HepG2 (cell line): Measurements from ENCODE around the gene ERH. TPM values are rescaled to one million over a fixed set of nuclear protein-coding genes. Genes with fewer than 3 reads are reported as not detected.

Experiments
- ATAC-seq: fragments of 200-7000 bp; cut with Tn5 transposase; 3 replicates; pipeline ENCODE4 v1.9.1; 2020; ENCODE audit warnings: mild to moderate bottlenecking, moderate library complexity
- BruUV-seq: library from RNA; stranded (reverse); fragments of 400-500 nt; replicated peaks from 2 replicates; lab custom pipeline; 2021; lab: Mats Ljungman, UMichigan
- CTCF ChIA-PET: fragments of 300-600 bp; formaldehyde crosslinking; extraction: SDS; loops from one replicate; lab custom pipeline; 2021; ENCODE audit warnings: low total read pairs, inconsistent platforms, low intra/inter-chr PET ratio; lab: Yijun Ruan, JAX
- POLR2A ChIA-PET: fragments of 350-600 bp; sonication (Branson Sonifier 250); formaldehyde crosslinking; loops from one replicate; lab custom pipeline; 2020; ENCODE audit warnings: antibody characterized with exemption, inconsistent platforms; lab: Yijun Ruan, JAX
- DNase-seq: peaks from one replicate; pipeline ENCODE4 v3.0.0-alpha.2; 2015; ENCODE audit warnings: low spot score
- FAIRE-seq: peaks from 3 replicates; lab custom pipeline; 2011; peaks lifted over from hg19 to GRCh38; lab: Jason Lieb, UNC
- H2AFZ ChIP-seq: one replicate; pipeline ENCODE4 v1.6.1; 2011; ENCODE audit warnings: low read length, inconsistent platforms
- H3K27ac ChIP-seq: fragments of 300-600 bp; 3 replicates; pipeline ENCODE4 v1.8.0; 2011; ENCODE audit warnings: mixed run types, mild to moderate bottlenecking, mixed read lengths, low read length, inconsistent platforms; ENCODE audit not compliant: insufficient read depth; ENCODE audit errors: extremely low read length
- H3K27me3 ChIP-seq, 2 experiments: fragments of 200-600 bp in 1 of 2; 2 replicates in 1 of 2; 3 replicates in 1 of 2; pipeline versions ENCODE4 v1.6.0 to v1.8.0; 2011; ENCODE audit warnings: low read length in 2 of 2, mild to moderate bottlenecking in 2 of 2, moderate library complexity in 2 of 2, inconsistent platforms in 1 of 2; ENCODE audit not compliant: insufficient read depth in 2 of 2, control insufficient read depth in 1 of 2
- H3K36me3 ChIP-seq, 2 experiments: fragments of 200-600 bp in 1 of 2; replicated peaks in 1 of 2; 2 replicates in 1 of 2; 3 replicates in 1 of 2; pipeline versions ENCODE4 v1.5.1 to v1.8.0; 2011; ENCODE audit warnings: low read length in 2 of 2, inconsistent platforms in 1 of 2; ENCODE audit not compliant: insufficient read depth in 2 of 2, control insufficient read depth in 1 of 2
- H3K4me1 ChIP-seq: 2 replicates; pipeline ENCODE4 v1.5.1; 2012; ENCODE audit warnings: low read length, inconsistent platforms; ENCODE audit not compliant: insufficient read depth
- H3K4me2 ChIP-seq: 2 replicates; pipeline ENCODE4 v1.6.0; 2011; ENCODE audit warnings: low read depth, low read length, inconsistent platforms
- H3K4me3 ChIP-seq, 3 experiments: fragments of 200-600 bp in 1 of 3; sonication (generic), shearing (Covaris generic) in 1 of 3; replicated peaks in 1 of 3; 2 replicates each; pipeline ENCODE4 v1.5.1; 2011 to 2016; ENCODE audit warnings: low read length in 3 of 3, inconsistent platforms in 2 of 3, low read depth in 2 of 3, mild to moderate bottlenecking in 2 of 3, control low read depth in 1 of 3, mixed read lengths in 1 of 3; ENCODE audit not compliant: insufficient read depth in 1 of 3
- H3K79me2 ChIP-seq: one replicate; pipeline ENCODE4 v1.6.1; 2011; ENCODE audit warnings: low read length, inconsistent platforms; ENCODE audit not compliant: insufficient read depth
- H3K9ac ChIP-seq: 2 replicates; pipeline ENCODE4 v1.6.0; 2011; ENCODE audit warnings: mild to moderate bottlenecking, low read depth, low read length, inconsistent platforms; ENCODE audit not compliant: insufficient read depth
- H3K9me3 ChIP-seq: 2 replicates; pipeline ENCODE4 v1.5.1; 2012; ENCODE audit warnings: mild to moderate bottlenecking, low read length
- H4K20me1 ChIP-seq: 2 replicates; pipeline ENCODE4 v1.6.0; 2011; ENCODE audit warnings: inconsistent platforms, mild to moderate bottlenecking, low read length, moderate library complexity; ENCODE audit not compliant: insufficient read depth
- CREM ChIP-seq, 2 experiments: sonication (generic) in 1 of 2; formaldehyde crosslinking in 1 of 2; IDR thresholded peaks; 2 replicates each; pipeline versions ENCODE4 v1.4.0 to v1.6.1; 2016 to 2020; ENCODE audit warnings: antibody characterized with exemption in 1 of 2, mild to moderate bottlenecking in 1 of 2, missing genetic modification reagents in 1 of 2
- EHMT2 ChIP-seq: fragments of 200-600 bp; sonication (generic); IDR thresholded peaks from 2 replicates; pipeline ENCODE4 v1.7.0; 2017; ENCODE audit warnings: antibody characterized with exemption, low read depth, low read length, borderline replicate concordance
- KDM4B ChIP-seq: sonication (generic); formaldehyde crosslinking; IDR thresholded peaks from 2 replicates; pipeline ENCODE4 v1.4.0; 2020; ENCODE audit warnings: missing genetic modification reagents
- NFE2L1 ChIP-seq: sonication (generic); formaldehyde crosslinking; IDR thresholded peaks from 2 replicates; pipeline ENCODE4 v1.4.0; 2020; ENCODE audit warnings: missing genetic modification reagents, mild to moderate bottlenecking, borderline replicate concordance
- RFX5 ChIP-seq: IDR thresholded peaks from 2 replicates; pipeline ENCODE4 v1.6.1; 2011; ENCODE audit warnings: low read depth, low read length, improper control_type of control experiment
- TMF1 ChIP-seq: sonication (generic); formaldehyde crosslinking; IDR thresholded peaks from 2 replicates; pipeline ENCODE4 v1.8.1; 2022; ENCODE audit warnings: low read depth, missing genetic modification reagents
- ZNF547 ChIP-seq: sonication (generic); formaldehyde crosslinking; IDR thresholded peaks from 2 replicates; pipeline ENCODE4 v1.5.1; 2020; ENCODE audit warnings: mild to moderate bottlenecking, missing genetic modification reagents
- ZNF607 ChIP-seq: sonication (generic); formaldehyde crosslinking; IDR thresholded peaks from 2 replicates; pipeline ENCODE4 v1.5.1; 2020; ENCODE audit warnings: missing genetic modification reagents, mild to moderate bottlenecking, borderline replicate concordance
- in situ Hi-C: cut with HindIII; loops from 2 replicates; pipeline ENCODE4 v1.10.0; 2017; ENCODE audit warnings: low pct_unique_long_range_greater_than_20kb; ENCODE audit not compliant: extremely low pct_ligation_motif_present
- intact Hi-C: fragments of 100-400 bp; cut with micrococcal nuclease; formaldehyde crosslinking; loops from one replicate; pipeline ENCODE4 v1.10.0; 2022; ENCODE audit not compliant: unreplicated experiment
- polyA plus RNA-seq, 8 experiments: library from polyadenylated mRNA; depleted of rRNA in 3 of 8; stranded (reverse) in 7 of 8; unstranded in 1 of 8; fragments of >200 nt; fragmentation: Illumina TruSeq in 4 of 8; extraction: Trizol in 4 of 8; gene quantifications; 2 replicates each; pipeline versions ENCODE4 v1.2.1 to v1.2.3, GENCODE V29; 2011 to 2016; ENCODE audit warnings: low read depth in 4 of 8, missing spikeins in 1 of 8, mixed read lengths in 1 of 8; ENCODE audit not compliant: insufficient read depth in 1 of 8
- total RNA-seq, 5 experiments: library from RNA; depleted of rRNA; stranded (reverse); fragments of >200 nt; fragmentation: Illumina TruSeq; extraction: Trizol; gene quantifications; 2 replicates each; pipeline ENCODE4 v1.2.3, GENCODE V29; 2016; ENCODE audit warnings: low read depth in 1 of 5
- TF ChIP-seq, protein P1 (sequence below), 2 experiments: fragments of 450-650 bp in 1 of 2; sonication (generic) in 1 of 2; formaldehyde crosslinking in 1 of 2; IDR thresholded peaks; 2 replicates each; pipeline versions ENCODE4 v1.6.1 to v1.8.0; 2016 to 2022; ENCODE audit warnings: antibody characterized with exemption in 1 of 2, mild to moderate bottlenecking in 1 of 2, missing genetic modification reagents in 1 of 2
- TF ChIP-seq, protein P2 (sequence below): sonication (generic); formaldehyde crosslinking; IDR thresholded peaks from 2 replicates; pipeline ENCODE4 v1.8.0; 2022; ENCODE audit warnings: mild to moderate bottlenecking, missing genetic modification reagents; ENCODE audit not compliant: insufficient replicate concordance
- TF ChIP-seq, protein P3 (sequence below): sonication (generic); formaldehyde crosslinking; conservative IDR thresholded peaks from 2 replicates; pipeline ENCODE4 v1.8.0; 2022; ENCODE audit warnings: missing genetic modification reagents

Gene ERH
- total and polyA plus RNA-seq, 2 of the 13 experiments (the other 11 are each of a cell fraction or from before 2014, with no cell fraction given) = 105 to 341 TPM

DNA sequence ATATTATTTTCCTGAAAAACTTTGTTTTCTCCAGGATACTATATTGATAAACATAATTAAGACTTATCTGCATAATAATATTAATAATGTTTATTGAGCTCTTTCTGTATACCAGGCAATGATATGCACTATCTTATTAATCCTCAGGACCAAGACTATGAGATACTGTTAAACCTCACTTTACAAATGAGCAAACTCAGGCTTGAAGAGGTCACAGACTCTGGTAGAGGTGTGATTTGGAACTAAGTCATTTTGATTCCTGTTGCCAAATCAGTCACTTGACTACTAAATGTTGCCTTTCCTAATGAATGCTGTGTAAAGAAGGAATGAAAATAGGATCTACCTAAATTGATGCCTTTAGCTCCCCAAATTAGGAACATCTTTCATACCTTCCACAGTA is 7.7 kb upstream of the ERH start:
- no TSS peak for BruUV-seq
- DNase-seq (no peak), FAIRE-seq (no peak), ATAC-seq (no peak)
- intact Hi-C loops (no loop called here), in situ Hi-C loops (no loop called here)
- no peak overlapping the region for H3K4me2 ChIP-seq
- H3K9me3 ChIP-seq = no peaks in the 10 kb centered on the region
- no peak overlapping the region for H3K4me3 ChIP-seq
- CTCF ChIA-PET = no interaction called here
- POLR2A ChIA-PET = no interaction called here
- no peaks in the 10 kb centered on the region for H3K27me3 ChIP-seq
- H3K4me1 ChIP-seq = peaks cover 42% of the 10 kb centered on the region
- H2AFZ ChIP-seq = no peak overlapping the region
- H4K20me1 ChIP-seq = peaks cover 11% of the 10 kb centered on the region
- peaks cover 88% of the 10 kb centered on the region for H3K79me2 ChIP-seq
- H3K27ac ChIP-seq = no peak overlapping the region
- H3K36me3 ChIP-seq = peaks cover 3 to 6% of the 10 kb centered on the region in 2 experiments; a peak in 1 of 5 replicates
- no peak overlapping the region for H3K9ac ChIP-seq
- no peak for TF ChIP-seq ZNF607 (CRISPR knock-in tag)
- no peak for TF ChIP-seq TMF1 (CRISPR knock-in tag)
- no peak for TF ChIP-seq EHMT2
- no peak for TF ChIP-seq ZNF547 (CRISPR knock-in tag)
- TF ChIP-seq, protein P1, sequence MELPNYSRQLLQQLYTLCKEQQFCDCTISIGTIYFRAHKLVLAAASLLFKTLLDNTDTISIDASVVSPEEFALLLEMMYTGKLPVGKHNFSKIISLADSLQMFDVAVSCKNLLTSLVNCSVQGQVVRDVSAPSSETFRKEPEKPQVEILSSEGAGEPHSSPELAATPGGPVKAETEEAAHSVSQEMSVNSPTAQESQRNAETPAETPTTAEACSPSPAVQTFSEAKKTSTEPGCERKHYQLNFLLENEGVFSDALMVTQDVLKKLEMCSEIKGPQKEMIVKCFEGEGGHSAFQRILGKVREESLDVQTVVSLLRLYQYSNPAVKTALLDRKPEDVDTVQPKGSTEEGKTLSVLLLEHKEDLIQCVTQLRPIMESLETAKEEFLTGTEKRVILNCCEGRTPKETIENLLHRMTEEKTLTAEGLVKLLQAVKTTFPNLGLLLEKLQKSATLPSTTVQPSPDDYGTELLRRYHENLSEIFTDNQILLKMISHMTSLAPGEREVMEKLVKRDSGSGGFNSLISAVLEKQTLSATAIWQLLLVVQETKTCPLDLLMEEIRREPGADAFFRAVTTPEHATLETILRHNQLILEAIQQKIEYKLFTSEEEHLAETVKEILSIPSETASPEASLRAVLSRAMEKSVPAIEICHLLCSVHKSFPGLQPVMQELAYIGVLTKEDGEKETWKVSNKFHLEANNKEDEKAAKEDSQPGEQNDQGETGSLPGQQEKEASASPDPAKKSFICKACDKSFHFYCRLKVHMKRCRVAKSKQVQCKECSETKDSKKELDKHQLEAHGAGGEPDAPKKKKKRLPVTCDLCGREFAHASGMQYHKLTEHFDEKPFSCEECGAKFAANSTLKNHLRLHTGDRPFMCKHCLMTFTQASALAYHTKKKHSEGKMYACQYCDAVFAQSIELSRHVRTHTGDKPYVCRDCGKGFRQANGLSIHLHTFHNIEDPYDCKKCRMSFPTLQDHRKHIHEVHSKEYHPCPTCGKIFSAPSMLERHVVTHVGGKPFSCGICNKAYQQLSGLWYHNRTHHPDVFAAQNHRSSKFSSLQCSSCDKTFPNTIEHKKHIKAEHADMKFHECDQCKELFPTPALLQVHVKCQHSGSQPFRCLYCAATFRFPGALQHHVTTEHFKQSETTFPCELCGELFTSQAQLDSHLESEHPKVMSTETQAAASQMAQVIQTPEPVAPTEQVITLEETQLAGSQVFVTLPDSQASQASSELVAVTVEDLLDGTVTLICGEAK (IDR thresholded peaks at IDR 0.05) = no peak
- TF ChIP-seq, protein P1 (CRISPR knock-in tag; IDR thresholded peaks at IDR 0.05) = no peak
- TF ChIP-seq, protein P2, sequence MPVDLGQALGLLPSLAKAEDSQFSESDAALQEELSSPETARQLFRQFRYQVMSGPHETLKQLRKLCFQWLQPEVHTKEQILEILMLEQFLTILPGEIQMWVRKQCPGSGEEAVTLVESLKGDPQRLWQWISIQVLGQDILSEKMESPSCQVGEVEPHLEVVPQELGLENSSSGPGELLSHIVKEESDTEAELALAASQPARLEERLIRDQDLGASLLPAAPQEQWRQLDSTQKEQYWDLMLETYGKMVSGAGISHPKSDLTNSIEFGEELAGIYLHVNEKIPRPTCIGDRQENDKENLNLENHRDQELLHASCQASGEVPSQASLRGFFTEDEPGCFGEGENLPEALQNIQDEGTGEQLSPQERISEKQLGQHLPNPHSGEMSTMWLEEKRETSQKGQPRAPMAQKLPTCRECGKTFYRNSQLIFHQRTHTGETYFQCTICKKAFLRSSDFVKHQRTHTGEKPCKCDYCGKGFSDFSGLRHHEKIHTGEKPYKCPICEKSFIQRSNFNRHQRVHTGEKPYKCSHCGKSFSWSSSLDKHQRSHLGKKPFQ = no peak
- TF ChIP-seq, protein P3, sequence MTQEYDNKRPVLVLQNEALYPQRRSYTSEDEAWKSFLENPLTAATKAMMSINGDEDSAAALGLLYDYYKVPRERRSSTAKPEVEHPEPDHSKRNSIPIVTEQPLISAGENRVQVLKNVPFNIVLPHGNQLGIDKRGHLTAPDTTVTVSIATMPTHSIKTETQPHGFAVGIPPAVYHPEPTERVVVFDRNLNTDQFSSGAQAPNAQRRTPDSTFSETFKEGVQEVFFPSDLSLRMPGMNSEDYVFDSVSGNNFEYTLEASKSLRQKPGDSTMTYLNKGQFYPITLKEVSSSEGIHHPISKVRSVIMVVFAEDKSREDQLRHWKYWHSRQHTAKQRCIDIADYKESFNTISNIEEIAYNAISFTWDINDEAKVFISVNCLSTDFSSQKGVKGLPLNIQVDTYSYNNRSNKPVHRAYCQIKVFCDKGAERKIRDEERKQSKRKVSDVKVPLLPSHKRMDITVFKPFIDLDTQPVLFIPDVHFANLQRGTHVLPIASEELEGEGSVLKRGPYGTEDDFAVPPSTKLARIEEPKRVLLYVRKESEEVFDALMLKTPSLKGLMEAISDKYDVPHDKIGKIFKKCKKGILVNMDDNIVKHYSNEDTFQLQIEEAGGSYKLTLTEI (CRISPR knock-in tag) = no peak
- no peak for TF ChIP-seq CREM (IDR thresholded peaks at IDR 0.05)
- TF ChIP-seq CREM (CRISPR knock-in tag; IDR thresholded peaks at IDR 0.05) = no peak
- TF ChIP-seq KDM4B = no peak
- no peak for TF ChIP-seq NFE2L1 (CRISPR knock-in tag)
- no peak for TF ChIP-seq RFX5
